NT2/D1 (cell line): ENCODE results near the gene TSPAN1.
A peak's percentile ranks its signal among the peaks of the same experiment; 100 is the strongest.

ENCODE experiments used
- DNase-seq: peaks from one replicate; pipeline ENCODE4 v3.0.0-alpha.2; 2011; ENCODE audit warnings: low read depth, low spot score
- H3K27me3 ChIP-seq: 2 replicates; pipeline ENCODE4 v1.6.0; 2011; ENCODE audit warnings: mild to moderate bottlenecking; ENCODE audit not compliant: insufficient read length, insufficient read depth
- H3K36me3 ChIP-seq: 2 replicates; pipeline ENCODE4 v1.6.1; 2011; ENCODE audit warnings: mild to moderate bottlenecking, low read length, mixed read lengths; ENCODE audit not compliant: insufficient read depth, insufficient read length
- H3K4me1 ChIP-seq: 2 replicates; pipeline ENCODE4 v1.5.1; 2011; ENCODE audit not compliant: insufficient read depth, insufficient read length
- H3K4me3 ChIP-seq: 2 replicates; pipeline ENCODE4 v1.5.1; 2011; ENCODE audit warnings: low read depth; ENCODE audit not compliant: insufficient read length
- H3K9ac ChIP-seq: 2 replicates; pipeline ENCODE4 v1.6.0; 2011; ENCODE audit warnings: low read depth; ENCODE audit not compliant: insufficient read length
- H3K9me3 ChIP-seq: 2 replicates; pipeline ENCODE4 v1.5.1; 2011; ENCODE audit warnings: mild to moderate bottlenecking, low read length; ENCODE audit not compliant: insufficient read depth
- SUZ12 ChIP-seq: IDR thresholded peaks from 2 replicates; pipeline ENCODE4 v1.6.1; 2011; ENCODE audit not compliant: insufficient read length, insufficient read depth; ENCODE audit errors: extremely low read depth
- YY1 ChIP-seq: IDR thresholded peaks from 2 replicates; pipeline ENCODE4 v1.6.1; 2011; ENCODE audit not compliant: insufficient read length, insufficient read depth
- ZNF274 ChIP-seq: IDR thresholded peaks from 2 replicates; pipeline ENCODE4 v1.6.1; 2011; ENCODE audit warnings: mild to moderate bottlenecking, low read depth, low read length

Gene TSPAN1

GRCh38 chr1:46166521-46167462 lies 8.1 kb upstream of the TSPAN1 start:
- H3K9ac ChIP-seq: peak overlapping the region; percentile 58
- no peak for DNase-seq
- peak overlapping the region; percentile 1 for H3K4me3 ChIP-seq

GRCh38 chr1:46168477-46168876 lies 6.4 kb upstream of the TSPAN1 start:
- Histone ChIP-seq H3K27me3 (peaks cover 40% of the 10 kb centered on the region), H3K9ac (no peak overlapping the region), H3K4me1 (peaks cover 13% of the 10 kb centered on the region), H3K4me3 (no peak overlapping the region), H3K9me3 (no peaks in the 10 kb centered on the region), H3K36me3 (no peaks in the 10 kb centered on the region)
- TF ChIP-seq YY1 (no peak), SUZ12 (no peak), ZNF274 (no peak)
- DNase-seq: no peak

More at GRCh38 chr1:46166521-46167462, 8.1 kb upstream of the TSPAN1 start:
- H3K36me3 ChIP-seq: no peaks in the 10 kb centered on the region
- peaks cover 40% of the 10 kb centered on the region for H3K27me3 ChIP-seq
- TF ChIP-seq SUZ12: no peak
- TF ChIP-seq YY1: no peak
- TF ChIP-seq ZNF274: no peak
- H3K4me1 ChIP-seq: peaks cover 9% of the 10 kb centered on the region
- no peaks in the 10 kb centered on the region for H3K9me3 ChIP-seq

GRCh38 chr1:46169811-46170454 lies 5.0 kb upstream of the TSPAN1 start:
- no peaks in the 10 kb centered on the region for H3K36me3 ChIP-seq
- TF ChIP-seq YY1 (no peak), SUZ12 (no peak), ZNF274 (no peak)
- H3K4me1 ChIP-seq: peaks cover 27% of the 10 kb centered on the region
- H3K9ac ChIP-seq: no peak overlapping the region
- peaks cover 35% of the 10 kb centered on the region for H3K27me3 ChIP-seq
- DNase-seq: no peak
- H3K4me3 ChIP-seq: no peak overlapping the region
- H3K9me3 ChIP-seq: no peaks in the 10 kb centered on the region

- Histone ChIP-seq H3K9ac (peak overlapping the region; percentile 7), H3K27me3 (peaks cover 32% of the 10 kb centered on the region), H3K36me3 (no peaks in the 10 kb centered on the region), H3K4me3 (no peak overlapping the region), H3K4me1 (peaks cover 34% of the 10 kb centered on the region), H3K9me3 (no peaks in the 10 kb centered on the region)
- DNase-seq: no peak
- no peak for TF ChIP-seq YY1
- TF ChIP-seq ZNF274: no peak
- no peak for TF ChIP-seq SUZ12
These were observed 3.5 kb upstream of the TSPAN1 start for GRCh38 chr1:46171351-46171750.

- no peak for DNase-seq
These were observed 3.0 kb upstream of the TSPAN1 start for GRCh38 chr1:46171871-46172270.

GRCh38 chr1:46172321-46172720 lies 2.6 kb upstream of the TSPAN1 start:
- Histone ChIP-seq H3K36me3 (no peaks in the 10 kb centered on the region), H3K9ac (no peak overlapping the region), H3K4me3 (no peak overlapping the region), H3K27me3 (peaks cover 22% of the 10 kb centered on the region), H3K9me3 (no peaks in the 10 kb centered on the region), H3K4me1 (peaks cover 28% of the 10 kb centered on the region)
- DNase-seq: no peak
- TF ChIP-seq YY1: no peak
- TF ChIP-seq SUZ12: no peak
- TF ChIP-seq ZNF274: no peak

More at GRCh38 chr1:46171871-46172270, 3.0 kb upstream of the TSPAN1 start:
- Histone ChIP-seq H3K4me3 (no peak overlapping the region), H3K27me3 (peaks cover 26% of the 10 kb centered on the region), H3K9me3 (no peaks in the 10 kb centered on the region), H3K9ac (peak overlapping the region; percentile 13), H3K4me1 (peaks cover 31% of the 10 kb centered on the region), H3K36me3 (no peaks in the 10 kb centered on the region)
- no peak for TF ChIP-seq SUZ12
- no peak for TF ChIP-seq ZNF274
- TF ChIP-seq YY1: no peak

GRCh38 chr1:46173361-46173856 lies 1.5 kb upstream of the TSPAN1 start:
- H3K36me3 ChIP-seq: no peaks in the 10 kb centered on the region
- TF ChIP-seq SUZ12 (no peak), ZNF274 (no peak), YY1 (no peak)
- DNase-seq: no peak
- H3K27me3 ChIP-seq: peaks cover 16% of the 10 kb centered on the region
- no peak overlapping the region for H3K9ac ChIP-seq
- H3K4me3 ChIP-seq: no peak overlapping the region
- peaks cover 26% of the 10 kb centered on the region for H3K4me1 ChIP-seq
- no peaks in the 10 kb centered on the region for H3K9me3 ChIP-seq
